GM18517 (cell line): ENCODE results near the gene VAV3.

Experiments
- ATAC-seq: cut with Tn5 transposase; IDR thresholded peaks from one replicate; pipeline ENCODE4 v1.9.1; 2021; ENCODE audit warnings: mild to moderate bottlenecking, moderate library complexity; ENCODE audit not compliant: unreplicated experiment

Gene VAV3

GRCh38 chr1:107523061-107523460 lies 441.9 kb downstream of the VAV3 start:
- no peak for ATAC-seq
